NCI-H1048 (cell line): ENCODE measurements around the gene GH2.
"Not testable (repeated sequence)": the region's sequence is repeated elsewhere in the genome, so short reads cannot be mapped to it uniquely, and the experiment has no call there.

ENCODE experiments used
- DNase-seq: peaks from one replicate; lab custom pipeline; 2025; lab: John Stamatoyannopoulos, UW

GH2 gene

DNA sequence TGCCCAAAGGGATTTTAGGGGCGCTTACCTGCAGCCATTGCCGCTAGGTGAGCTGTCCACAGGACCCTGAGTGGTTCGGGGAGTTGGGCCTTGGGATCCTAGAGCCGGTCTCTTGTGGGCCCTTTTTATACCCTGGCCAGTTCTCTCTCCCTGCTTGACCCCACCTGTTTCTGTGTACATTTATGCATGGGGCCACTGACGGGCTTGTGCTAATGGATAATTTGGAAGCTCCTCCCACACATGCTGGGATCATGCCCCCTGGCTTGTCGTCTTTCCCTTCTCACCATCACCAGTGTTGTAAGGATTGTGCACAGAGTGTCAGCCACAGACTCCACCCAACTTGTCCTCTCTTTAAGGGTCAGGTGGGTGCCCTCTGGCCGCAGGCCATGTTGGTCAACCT is 8.2 kb downstream of the GH2 start, which contains the start of gene CSH2:
CSH2 (minus strand) TSS at position 101 of the 400 bp plus-strand sequence; CDS start at position 38, 63 bp downstream.
- DNase-seq = not testable (repeated sequence)

DNA sequence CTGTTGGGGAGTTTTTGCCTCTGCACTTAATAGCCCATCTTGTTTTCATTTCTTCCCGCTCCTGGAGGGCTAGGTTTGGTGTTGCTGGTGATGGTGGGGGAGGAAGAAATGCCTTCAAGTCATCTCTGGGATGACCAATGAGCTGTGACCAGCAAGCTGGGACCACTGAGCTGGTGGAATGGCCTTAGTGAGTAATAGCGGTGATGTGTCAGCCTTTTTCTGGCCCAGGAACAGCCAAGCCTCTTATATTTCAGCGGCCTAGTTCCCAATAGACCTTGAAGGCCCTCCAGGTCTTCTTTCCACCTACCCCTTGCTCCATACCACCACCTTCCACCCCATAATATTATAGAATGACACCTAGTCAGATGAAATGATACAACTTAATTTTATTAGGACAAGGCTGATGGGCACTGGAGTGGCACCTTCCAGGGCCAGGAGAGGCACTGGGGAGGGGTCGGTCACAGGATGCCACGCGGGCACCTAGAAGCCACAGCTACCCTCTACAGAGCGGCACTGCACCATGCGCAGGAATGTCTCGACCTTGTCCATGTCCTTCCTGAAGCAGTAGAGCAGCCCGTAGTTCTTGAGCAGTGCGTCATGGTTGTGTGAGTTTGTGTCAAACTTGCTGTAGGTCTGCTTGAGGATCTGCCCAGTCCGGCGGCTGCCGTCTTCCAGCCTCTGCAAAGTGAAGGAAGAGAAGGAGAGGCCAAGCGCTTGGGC is 9.9 kb downstream of the GH2 start:
- DNase-seq = not testable (repeated sequence)

DNA sequence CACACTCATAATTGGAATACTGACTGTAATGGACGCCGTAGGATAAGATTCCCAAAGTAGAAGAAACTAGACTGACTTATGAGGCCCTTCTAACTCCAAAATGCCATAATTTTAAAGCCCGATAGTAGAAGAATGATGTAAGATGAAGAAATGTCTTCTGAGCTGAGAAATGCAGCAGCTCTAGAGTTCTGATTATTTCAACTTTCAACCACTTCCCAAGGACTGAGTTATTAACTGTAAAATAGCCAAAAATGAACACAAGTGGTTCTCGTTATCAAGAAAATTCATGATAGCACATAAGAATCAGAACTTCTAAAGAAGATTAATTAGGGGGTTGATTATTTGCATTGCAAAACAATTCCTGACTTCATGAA is 11.5 kb downstream of the GH2 start:
- not testable (repeated sequence) for DNase-seq

DNA sequence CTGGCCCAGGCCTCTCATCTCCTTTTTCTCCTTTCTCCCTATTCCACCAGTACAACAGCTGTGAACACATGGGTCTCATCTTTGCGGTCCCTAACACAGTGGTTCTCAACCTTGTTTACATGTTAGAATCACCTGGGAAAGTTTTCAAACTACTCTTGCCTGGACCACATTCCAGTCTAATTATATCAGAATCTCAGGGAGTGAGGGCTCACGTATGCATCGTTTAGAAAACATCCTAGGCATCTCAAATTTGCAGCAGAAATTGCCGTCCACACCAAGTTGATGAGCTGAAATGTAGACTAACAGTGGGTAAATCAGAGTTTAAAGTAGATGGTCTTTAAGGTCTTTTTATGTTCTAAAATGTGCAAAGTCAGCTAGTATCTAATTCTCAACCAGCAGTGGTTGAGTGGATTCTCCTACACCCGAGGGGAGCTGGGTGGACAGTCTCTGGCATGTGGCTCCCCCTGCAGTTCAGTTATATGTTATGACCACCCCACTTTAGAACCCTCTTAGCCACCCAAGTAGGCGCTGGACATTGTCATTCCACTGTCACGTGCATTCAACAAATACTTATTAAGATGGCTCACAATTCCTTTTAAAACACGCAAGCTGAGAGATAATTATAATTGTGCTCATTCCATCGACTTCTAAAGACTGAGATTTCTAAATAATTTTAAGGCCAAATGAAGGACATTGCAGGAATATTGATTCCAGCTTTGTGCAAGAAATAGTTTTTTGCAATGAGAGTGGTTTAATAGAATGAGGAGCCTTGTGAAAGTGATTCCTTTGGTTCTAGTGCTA is 12.1 kb downstream of the GH2 start:
- not testable (repeated sequence) for DNase-seq

DNA sequence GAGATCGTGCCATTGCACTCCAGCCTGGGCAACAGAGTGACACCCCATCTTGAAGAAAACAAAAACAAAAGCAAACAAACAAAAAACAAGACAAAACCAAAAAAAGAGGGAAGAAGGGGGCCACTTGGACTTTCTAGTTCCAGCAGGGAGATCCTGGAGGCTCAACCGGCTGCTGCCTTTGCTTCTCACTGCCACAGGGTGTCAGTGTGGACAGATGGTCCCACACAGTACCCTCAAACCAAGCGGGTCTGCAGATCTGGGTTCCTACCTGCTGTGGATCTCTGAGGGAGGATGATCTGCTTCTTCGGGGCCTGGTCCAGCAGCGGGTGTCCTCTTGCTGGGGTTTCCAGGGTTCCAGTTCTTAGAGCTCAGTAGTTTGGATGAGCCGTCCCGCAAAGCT is 15.1 kb downstream of the GH2 start:
- DNase-seq = not testable (repeated sequence)

DNA sequence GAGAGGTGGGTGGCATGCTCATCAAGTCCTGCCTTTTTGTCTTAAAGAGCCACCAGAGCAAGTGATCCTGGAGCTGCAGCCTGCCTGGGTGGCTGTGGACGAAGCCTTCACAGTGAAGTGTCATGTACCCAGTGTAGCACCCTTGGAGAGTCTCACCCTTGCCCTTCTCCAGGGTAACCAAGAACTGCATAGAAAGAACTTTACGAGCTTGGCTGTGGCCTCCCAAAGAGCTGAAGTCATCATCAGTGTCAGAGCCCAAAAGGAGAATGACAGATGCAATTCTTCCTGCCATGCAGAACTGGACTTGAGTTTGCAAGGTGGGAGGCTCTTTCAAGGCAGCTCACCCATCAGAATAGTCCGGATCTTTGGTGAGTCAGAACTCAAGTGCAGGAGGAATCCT is 22.5 kb downstream of the GH2 start:
- DNase-seq = no peak

DNA sequence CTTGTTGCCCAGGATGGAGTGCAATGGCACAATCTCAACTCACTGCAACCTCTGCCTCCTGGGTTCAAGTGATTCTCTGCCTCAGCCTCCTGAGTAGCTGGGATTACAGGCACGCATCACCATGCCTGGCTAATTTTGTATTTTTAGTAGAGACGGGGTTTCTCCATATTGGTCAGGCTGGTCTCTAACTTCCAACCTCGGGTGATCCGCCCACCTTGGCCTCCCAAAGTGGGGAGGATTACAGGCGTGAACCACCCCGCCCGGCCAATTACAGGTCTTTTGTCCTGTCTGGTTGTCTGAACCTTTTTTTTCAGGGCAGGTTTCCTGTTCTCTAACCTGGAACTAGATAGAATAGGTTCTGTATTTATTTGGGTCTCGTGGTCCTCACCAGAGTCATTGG is 25.3 kb downstream of the GH2 start:
- not testable (repeated sequence) for DNase-seq

DNA sequence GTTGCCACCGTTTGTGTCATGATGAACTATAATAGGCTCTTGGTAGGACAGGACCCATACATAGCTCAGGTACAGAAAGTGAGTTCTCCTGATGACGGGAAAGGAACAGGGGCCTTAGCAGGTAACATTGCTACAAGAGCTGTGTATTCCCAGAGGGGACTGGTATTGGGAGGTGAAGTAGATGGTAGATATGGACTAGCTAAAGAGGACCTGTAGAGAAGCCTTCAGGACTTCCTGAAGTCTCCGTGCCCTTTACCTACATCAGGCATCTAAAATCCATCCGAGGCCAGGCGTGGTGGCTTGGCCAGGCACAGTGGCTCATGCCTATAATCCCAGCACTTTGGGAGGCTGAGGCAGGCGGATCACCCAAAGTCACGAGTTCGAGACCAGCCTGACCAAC is 26.6 kb downstream of the GH2 start:
- no peak for DNase-seq

DNA sequence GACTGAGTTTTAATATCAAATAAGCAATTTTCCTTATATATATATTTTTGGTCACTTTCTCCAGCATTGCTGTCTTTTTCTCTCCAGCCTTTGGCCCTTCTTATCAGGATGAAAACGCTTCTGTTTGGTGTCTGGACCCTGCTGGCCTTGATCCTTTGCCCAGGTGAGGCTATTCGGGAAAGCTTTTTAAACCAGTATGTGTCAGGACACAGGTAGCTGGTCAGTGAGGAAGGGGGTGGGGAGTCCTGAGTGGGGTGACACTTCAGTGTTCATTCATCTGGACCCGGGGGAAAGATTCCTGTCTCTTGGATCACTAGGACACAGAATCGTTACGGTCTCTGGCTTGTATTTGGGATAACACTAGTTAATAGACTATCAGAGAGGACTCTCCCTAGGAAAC is 27.0 kb downstream of the GH2 start:
- no peak for DNase-seq

DNA sequence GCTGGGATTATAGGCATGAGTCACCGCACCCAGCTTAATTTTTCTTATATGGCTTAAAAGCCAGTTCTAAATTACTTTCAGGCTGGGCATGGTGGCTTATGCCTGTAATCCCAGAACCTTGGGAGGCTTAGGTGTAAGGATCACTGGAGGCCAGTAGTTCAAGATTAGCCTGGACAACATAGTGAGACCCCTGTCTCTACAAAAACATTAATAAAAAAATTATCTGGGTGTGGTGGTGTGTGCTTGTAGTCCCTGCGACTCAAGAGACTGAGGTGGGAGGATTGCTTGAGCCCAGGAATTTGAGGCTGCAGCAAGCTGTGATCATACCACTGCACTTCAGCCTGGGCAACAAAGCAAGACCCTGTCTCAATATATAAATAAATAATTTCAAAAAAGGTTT is 28.5 kb downstream of the GH2 start:
- DNase-seq = no peak

DNA sequence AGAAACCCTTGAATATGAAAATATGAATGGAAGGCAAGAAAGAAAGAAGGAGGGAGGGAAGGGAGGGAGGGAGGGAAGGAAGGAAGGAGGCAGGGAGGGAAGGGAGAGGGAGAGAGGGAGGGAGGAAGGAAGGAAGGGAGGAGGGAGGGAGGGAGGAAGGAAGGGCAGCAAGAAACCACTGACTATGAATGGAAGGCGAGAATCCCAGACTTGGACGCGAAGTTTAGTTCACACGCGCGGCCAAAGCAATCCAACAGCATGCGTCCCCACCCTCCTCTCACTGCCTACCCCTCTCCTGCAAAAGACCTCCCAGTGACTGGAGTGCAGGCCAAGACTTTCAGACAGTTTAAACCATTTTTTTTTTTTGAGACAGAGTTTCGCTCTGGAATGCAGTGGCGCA is 31.3 kb downstream of the GH2 start:
- no peak for DNase-seq

DNA sequence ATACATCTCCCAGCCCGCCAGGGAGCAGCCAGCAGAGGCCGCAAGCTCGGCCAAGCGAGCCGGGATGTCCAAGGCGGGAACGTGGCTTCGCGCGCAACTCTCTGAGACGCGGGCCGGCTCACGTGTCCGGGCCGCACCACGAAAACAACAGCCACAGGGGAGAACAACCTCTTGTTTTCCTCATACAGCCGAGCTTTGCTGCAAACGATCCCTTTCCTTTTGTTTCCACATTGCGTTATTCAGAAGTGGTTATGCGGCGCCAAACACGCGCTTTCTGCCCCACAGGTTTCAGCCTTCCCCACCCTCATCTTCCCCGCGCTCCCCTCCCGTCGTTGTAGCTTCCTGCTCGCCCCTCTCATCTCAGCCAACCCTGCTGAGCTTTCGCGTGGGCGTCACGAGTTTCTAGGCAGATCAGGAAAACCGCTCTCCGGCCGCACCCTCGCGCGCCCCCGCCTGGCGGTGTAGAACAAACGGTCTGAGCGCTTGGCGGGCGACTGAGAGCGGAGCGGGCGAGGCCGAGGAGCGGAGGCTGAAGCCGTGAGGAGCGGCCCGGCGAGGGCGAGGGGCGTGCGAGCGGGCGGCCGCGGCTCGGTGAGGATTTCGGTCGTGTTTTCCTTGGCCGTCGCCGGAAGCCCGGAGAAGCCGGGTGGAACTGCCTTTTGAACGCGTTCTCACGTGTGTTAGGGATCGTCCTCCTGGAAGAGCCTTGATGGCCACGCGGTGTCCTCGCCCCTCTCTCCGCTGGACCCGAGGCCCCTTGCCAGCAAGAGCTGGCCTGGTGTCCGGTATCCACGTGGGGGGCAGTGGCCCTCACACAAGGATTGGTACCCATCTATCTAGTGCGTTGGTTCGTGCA is 32.7 kb downstream of the GH2 start:
- DNase-seq = no peak

DNA sequence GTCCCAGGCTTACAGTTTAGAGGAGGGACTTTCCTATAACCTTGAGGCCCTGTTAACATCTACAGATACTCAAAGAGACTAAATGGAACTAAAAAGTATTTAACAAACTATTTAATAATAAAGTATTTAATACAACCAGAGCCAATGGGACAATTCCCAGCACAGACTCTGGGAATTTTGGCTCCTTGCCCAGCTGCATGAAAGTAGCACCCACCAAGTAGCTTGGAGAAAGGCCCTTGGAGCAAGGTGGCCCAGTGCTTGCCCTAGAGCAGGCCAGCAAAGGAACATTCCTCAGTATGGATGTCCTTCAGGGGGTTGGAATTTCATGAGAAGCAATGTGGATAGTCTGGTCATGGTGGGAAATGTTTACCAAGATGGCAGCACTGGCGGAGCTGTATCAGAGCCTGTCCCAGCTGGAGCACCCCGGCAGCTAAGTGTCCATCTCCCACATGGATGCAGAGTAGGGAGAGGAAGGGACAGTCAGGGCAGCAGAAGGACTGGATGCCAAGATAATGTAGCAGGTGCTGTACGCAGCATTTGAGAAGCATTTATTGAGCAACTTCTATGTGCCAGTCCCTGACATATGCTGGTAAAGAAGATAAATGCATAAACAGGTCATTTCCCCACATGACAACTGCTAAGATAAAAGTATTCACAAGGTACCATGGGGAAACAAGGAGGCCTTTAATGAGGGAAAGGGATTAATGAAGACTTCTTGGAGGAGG is 34.1 kb downstream of the GH2 start:
- no peak for DNase-seq

DNA sequence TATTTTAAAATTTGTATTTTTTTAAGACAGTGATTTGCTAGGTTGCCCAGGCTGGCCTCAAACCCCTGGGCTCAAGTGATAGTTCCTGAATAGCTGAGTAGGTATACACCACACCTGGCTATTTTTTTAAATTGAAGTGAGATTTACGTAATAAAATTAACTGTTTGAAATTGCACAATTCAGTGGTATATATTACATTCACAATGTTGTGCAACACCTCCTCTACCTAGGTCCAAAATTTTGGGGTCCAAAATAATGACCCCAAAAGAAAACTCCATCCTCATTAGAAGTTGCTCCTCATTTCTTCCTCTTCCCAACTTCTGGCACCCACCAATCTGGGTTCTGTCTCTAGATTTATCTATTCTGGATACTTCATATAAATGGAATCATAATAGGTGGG is 36.2 kb downstream of the GH2 start:
- no peak for DNase-seq

DNA sequence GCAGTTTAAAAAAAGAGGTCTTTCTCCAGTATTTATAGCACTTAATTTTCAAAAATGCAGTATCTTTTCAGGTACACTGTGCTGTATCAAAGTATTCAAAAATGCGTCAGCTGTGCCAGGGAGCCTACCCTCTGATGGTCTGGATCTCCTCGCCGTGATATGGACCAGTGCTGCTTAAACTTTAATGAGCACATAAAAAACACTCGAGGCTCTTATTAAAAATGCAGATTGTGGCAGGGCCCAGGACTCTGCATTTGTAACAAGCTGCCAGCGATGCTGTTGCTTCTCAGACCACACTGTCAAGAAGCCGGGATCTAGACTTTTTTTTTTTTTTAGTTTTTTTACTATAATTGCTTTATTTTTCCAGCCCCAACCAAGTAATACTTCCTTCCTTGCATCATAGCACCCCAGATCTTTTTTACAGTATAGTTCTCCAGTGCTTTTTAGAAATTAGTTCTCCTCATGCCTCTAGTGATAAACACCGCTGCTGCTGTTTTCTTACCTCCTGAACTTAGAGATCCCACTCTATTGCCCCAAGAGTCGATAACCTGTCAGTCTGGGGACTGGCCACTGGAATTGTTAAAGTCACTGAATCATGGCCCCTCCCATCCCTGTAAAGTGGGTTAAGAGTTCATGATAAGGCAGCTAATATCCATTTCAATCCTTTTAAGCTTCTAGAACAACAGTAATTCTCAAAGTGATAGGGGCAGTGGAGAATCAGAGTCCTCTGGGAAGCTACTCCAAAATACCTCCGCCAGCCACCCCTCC is 37.6 kb downstream of the GH2 start:
- DNase-seq = no peak

DNA sequence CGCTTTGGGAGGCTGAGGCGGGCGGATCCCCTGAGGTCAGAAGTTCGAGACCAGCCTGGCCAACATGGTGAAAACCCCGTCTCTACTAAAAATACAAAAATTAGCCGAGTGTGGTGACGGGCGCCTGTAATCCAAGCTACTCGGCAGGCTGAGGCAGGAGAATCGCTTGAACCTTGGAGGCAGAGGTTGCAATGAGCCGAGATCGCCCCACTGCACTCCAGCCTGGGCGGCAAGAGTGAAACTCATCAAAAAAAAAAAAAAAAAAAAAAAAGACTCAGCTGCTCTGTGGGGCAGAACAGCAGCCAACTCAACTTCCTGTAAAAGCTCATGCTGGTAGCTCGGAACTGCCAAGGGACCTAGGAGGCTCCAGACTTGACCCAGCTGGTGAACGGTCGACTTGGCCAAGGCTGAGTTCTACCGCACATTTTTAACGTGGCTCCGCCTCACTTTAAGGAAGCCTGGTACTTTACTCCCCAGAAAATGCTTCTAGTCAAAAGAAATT is 38.3 kb downstream of the GH2 start:
- DNase-seq = not testable (repeated sequence)

DNA sequence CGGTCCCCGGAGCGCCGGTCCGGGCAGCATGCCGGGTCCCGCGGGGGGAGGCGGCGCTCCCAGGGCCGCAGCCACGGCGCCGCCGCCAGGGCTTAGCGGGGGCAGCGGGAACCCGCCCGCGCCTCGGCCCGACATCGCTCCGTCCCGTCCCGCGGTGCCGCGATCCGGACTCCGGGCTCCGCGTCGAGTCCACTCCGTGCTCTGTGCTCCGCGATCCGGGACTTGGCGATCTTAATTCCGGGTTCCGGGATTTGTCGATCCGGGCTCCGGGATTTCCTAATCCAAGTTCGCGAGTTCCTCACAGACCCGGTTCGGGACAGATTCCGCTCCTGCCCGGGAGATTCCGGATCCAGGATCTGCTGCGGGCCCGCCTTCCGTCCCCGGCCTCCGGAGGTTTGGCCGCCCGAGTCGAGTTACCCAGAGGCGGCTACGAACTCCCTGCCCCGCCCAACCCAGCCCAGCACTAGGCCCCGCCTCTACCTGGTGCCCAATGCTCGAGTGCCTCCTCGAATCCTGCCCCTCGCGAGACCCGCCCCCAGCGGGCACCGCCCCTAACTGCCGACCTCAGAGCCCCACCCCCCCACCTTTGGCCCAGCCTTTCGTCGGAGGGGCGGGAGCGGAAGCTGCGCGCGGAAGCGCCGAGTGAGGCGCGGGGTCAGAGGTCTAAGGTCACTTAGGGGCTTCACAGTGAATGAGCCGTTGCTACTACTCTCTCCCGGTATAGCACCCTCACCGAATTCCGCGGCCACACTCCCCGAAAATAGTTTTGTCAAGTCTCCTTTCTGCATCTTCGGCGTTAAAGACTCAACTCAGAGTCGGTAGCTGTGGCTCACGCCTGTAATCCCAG is 39.0 kb downstream of the GH2 start, which contains the start of gene SMARCD2:
SMARCD2 (minus strand) TSS at position 146 of the 847 bp plus-strand sequence; CDS start at position 135, 11 bp downstream.
- peak; percentile 91 for DNase-seq

DNA sequence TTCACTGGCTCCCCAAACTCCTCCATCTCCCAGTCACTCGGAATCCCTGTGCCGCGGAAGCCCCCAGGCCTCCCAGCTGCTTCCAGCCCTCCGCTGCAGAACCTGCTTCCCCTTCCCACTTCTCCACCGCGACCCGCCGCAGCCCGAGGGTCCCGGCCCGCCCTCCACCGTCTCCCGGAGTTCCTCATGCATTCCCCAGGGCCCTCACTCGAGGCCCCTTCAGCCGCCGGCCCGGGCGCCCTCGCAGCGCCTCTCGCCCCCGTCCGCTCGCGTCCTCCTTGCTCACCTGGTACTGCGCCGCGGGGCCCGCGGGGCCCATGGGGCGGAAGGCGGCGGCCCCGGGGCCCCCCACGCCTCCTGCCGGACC is 39.6 kb downstream of the GH2 start:
- no peak for DNase-seq

DNA sequence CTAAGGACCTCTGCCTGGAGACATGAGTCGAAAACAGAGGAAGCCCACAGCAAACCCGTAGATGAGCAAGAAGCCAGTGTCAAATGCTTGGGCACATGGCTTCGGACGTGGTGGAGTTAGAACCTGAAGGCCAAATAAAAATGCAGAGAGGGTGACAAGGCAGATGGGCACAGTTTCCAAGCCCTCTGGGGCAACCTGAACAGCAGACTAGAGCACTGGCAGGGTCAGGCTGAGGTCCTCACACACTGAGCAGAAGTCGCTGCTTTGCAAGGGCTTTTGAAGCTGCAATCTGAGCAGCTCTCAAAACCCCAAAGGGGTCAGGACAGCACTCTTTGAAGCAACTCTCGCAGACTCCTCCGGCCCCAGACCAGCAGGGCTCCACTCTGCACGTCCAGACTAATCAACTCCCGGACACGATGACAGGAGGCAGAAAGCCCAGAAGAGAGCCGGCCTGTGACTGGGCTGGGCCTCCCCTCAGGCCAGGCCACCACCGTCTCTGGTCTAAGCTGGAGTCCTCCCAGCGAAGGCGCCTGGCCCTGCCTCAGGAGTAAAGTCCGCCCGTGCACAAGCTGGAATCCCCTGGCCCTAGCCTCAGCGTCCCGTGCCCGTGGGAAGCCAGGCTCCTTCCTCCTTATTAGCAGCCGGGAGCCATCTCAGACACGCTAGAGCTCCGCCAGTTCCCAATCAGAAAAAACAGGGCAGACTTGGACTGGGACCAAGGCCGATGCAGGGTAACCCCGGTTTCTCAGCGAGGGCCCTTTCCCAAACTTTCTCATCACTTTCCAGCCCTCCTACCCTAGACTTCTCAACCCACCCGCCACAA is 40.2 kb downstream of the GH2 start:
- no peak for DNase-seq
